ENCODE measurements around the gene DGKD.

Gene DGKD

DNA sequence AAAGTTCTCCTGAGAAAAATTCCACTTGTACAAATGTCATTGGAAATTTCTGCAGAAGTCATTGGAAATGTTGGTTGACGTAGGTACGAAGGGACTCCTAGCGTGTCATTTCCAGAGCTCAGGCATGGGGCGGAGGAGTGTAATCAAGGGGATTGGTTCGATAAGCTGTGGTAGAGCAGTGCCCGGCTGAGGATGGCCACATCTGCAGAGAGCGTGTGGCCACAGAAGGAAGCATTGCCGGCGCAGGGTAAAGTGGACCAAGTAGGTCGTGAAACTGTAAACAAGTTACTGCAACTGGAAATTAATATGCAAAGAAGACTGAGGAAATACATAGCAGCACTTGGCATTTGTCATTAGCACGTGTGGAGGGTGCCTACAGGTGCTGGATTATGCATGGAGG lies 101.8 kb downstream of the DGKD start:
- DNase-seq (ENCODE audit: extremely low read depth in 1 of 2, low read depth in 1 of 2) = no peak

- DNase-seq (ENCODE audit: extremely low read depth in 1 of 2, low read depth in 1 of 2) = no peak
These were observed 102.6 kb downstream of the DGKD start for GRCh38 chr2:233456934-233457333.

GRCh38 chr2:233457356-233457755 lies 103.1 kb downstream of the DGKD start:
- no peak for DNase-seq (ENCODE audit: extremely low read depth in 1 of 2, low read depth in 1 of 2)

- no peak for DNase-seq (ENCODE audit: extremely low read depth in 1 of 2, low read depth in 1 of 2)
These were observed 103.8 kb downstream of the DGKD start for GRCh38 chr2:233458031-233458610.

DNA sequence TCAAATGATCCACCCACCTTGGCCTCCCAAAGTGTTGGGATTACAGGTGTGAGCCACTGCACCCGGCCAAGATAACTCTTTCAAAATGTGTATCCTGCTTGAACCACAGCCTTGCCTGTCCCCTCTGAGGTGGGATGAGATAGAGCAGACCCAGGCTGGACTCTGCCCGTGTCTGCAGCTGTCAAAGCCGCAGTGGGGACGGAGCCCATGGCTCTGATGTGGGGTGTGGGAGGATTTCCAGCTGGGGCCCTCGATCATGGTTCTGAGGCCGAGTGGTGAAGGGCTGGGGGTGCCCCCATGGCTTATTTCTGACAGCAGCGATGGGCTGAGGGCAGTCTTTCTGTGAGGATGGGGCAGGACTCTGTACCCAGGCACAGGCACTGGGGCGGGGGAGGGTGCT lies 104.5 kb downstream of the DGKD start:
- no peak for DNase-seq (ENCODE audit: extremely low read depth in 1 of 2, low read depth in 1 of 2)

GRCh38 chr2:233459426-233459825 lies 105.1 kb downstream of the DGKD start:
- no peak for DNase-seq (ENCODE audit: extremely low read depth in 1 of 2, low read depth in 1 of 2)

- DNase-seq (ENCODE audit: extremely low read depth in 1 of 2, low read depth in 1 of 2) = no peak
These were observed 106.6 kb downstream of the DGKD start for GRCh38 chr2:233460726-233461441.

- no peak for DNase-seq (ENCODE audit: extremely low read depth in 1 of 2, low read depth in 1 of 2)
These were observed 107.2 kb downstream of the DGKD start for GRCh38 chr2:233461481-233461891.

- no peak for DNase-seq (ENCODE audit: extremely low read depth in 1 of 2, low read depth in 1 of 2)
These were observed 108.0 kb downstream of the DGKD start for GRCh38 chr2:233462202-233462785.

DNA sequence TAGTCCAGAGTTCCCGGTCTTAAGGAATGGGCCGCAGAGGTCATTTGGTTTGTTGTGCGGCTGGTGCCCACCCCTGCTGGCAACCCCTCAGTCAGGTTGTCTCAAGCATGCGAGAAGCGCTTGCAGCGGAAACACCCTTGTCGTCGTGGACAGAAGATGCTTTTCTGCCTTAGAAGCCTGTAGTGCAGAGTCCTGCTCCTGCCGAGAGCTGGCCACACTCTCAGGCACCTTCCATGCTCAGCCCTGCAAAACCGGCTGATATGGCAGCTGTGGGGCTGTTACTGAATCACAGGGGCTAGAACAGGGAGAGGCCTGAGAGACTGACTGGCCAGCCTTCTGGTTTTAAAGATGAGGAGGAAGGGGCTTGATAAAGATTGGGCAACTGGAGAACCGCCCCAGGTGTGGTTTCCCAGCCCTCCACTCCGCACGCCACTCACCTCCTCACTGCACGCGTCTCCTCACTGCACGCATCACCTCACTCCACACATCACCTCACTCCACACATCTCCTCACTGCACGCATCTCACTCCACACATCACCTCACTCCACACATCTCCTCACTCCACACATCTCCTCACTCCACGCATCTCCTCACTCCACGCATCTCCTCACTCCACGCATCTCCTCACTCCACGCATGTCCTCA lies 108.7 kb downstream of the DGKD start:
- no peak for DNase-seq (ENCODE audit: extremely low read depth in 1 of 2, low read depth in 1 of 2)

DNA sequence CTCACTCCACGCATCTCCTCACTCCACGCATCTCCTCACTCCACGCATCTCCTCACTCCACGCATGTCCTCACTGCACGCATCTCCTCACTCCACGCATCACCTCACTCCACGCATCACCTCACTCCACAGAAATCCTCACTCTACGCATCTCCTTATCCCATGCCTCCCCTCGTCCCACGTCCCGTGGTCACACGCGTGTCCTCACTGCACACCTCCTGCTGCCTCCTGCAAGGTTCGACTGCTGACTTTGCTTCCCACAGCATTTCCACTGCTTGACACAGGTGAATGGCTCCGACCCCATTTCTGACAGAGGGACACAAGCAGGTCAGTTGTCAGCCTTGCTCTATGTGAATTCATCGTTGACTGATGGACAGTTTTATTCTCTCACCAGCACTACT lies 109.3 kb downstream of the DGKD start:
- DNase-seq (ENCODE audit: extremely low read depth in 1 of 2, low read depth in 1 of 2) = no peak

GRCh38 chr2:233464056-233464455 lies 109.8 kb downstream of the DGKD start:
- DNase-seq (ENCODE audit: extremely low read depth in 1 of 2, low read depth in 1 of 2) = no peak

DNA sequence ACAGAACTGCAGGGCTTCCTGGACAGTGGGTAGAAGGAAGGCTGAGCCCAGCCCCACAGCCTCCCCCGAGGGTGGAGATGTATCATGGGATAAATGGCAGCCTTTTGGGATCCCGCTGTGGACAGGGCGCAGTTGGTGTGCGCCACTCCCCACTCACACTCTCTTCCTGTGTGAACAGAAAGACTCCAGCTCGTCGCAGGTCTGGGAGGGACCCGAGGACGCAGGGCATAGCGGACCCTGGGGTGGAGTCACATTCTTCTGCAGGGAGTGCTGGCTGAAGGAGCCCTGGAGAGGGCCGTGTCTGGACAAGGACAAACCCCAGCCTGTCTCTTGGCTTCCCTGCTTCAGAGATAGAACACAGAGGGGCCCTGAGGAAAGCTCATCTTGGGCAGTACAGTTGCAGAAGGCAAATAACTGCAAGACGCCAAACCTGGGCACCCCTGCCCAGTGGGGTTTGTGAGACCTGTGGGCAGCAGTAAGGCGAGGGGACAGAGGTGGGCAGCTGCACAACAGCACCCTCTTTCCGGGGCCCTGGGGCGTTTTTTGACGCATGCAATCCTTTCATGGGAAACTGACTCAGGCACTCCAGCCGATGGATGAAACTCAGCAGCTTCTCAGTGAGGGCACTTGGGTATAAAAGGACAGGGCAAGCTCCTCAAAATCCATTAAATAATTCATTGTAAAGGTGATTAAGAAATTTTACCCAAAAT lies 110.4 kb downstream of the DGKD start:
- DNase-seq (ENCODE audit: extremely low read depth in 1 of 2, low read depth in 1 of 2) = no peak

GRCh38 chr2:233466991-233467603 lies 112.8 kb downstream of the DGKD start:
- no peak for DNase-seq (ENCODE audit: extremely low read depth in 1 of 2, low read depth in 1 of 2)

- no peak for DNase-seq (ENCODE audit: extremely low read depth in 1 of 2, low read depth in 1 of 2)
These were observed 113.9 kb downstream of the DGKD start for GRCh38 chr2:233468047-233468740.

DNA sequence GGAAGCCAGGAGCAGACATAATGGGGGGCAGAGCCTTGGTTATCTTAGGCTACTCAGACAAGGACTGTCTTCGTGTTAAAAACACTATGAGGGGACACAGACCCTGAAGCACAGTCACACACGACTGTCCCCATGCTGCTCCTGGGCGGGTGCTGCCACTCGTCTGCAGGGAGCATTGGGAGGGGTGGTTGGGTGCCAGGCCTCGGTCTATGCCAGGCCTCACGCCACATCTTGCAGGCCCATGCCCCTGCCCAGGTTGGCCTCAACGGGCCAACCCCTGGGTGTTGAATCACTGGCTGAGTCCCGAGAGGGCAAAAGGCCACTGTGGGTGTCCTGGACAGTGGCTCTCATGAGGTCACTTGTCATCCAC lies 114.4 kb downstream of the DGKD start:
- DNase-seq (ENCODE audit: extremely low read depth in 1 of 2, low read depth in 1 of 2) = no peak

DNA sequence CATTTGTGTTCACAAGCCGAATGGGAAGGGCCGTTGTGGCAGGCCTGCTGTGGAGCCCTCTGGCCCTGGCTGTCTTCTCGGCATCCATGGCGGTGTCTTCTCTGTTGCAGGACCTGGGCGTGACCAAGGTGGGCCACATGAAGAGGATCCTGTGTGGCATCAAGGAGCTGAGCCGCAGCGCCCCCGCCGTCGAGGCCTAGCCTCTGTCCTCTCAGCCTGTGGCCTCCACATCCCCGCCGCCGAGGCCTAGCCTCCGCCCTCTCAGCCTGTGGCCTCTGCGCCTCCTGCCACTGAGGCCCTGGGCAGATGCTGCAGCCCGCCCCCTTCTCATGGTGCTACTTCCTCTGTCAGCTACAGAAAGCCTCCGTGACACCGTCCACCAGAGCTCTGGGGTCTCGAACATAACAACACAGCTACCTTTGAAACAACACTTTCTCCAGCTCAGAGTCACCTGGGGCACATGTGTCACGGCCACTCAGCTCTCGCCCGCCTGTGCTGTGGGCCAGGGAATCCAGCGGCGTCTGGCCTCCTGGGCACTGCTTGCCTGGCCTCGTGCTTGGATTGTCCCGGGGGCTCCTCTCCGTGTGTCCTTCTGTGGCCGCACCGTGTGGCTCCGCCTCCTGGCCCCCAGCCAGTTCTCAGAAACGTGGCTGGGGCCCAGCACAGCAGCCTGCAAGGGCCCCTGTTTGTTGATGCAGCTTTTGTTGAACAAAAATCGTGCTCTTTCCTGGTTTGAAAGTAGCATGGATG lies 115.1 kb downstream of the DGKD start:
- DNase-seq (ENCODE audit: extremely low read depth in 1 of 2, low read depth in 1 of 2) = no peak

GRCh38 chr2:233470011-233470687 lies 115.9 kb downstream of the DGKD start:
- no peak for DNase-seq (ENCODE audit: extremely low read depth in 1 of 2, low read depth in 1 of 2)

- DNase-seq (ENCODE audit: extremely low read depth in 1 of 2, low read depth in 1 of 2) = no peak
These were observed 116.5 kb downstream of the DGKD start for GRCh38 chr2:233470839-233471238.

Measured in activated CD8-positive, alpha-beta memory T cell treated with anti-CD3 and anti-CD28 coated beads for 1 hour (primary cell).